ENCODE results near the gene CHTOP. TPM values are rescaled to one million over a fixed set of nuclear protein-coding genes. Genes with fewer than 3 reads are reported as not detected.

Gene CHTOP
- total and polyA plus RNA-seq, 2 of the 13 experiments (the other 11 are each of a cell fraction or from before 2014, with no cell fraction given) = 38.0 to 51.9 TPM

GRCh38 chr1:153680120-153680403 is 46.2 kb downstream of the CHTOP start:
- no peaks in the 10 kb centered on the region for H3K36me3 ChIP-seq (replicated peaks in 1 of 2; ENCODE audit: control insufficient read depth in 1 of 2, insufficient read depth in 2 of 2, low read length in 2 of 2)
- no peaks in the 10 kb centered on the region for H3K9me3 ChIP-seq (ENCODE audit: low read length)
- no peak overlapping the region for H3K9ac ChIP-seq (ENCODE audit: insufficient read depth, low read depth, low read length)
- H3K4me2 ChIP-seq (ENCODE audit: low read depth, low read length) = no peak overlapping the region
- ChIA-PET CTCF (ENCODE audit: low intra/inter-chr PET ratio, low total read pairs) (no interaction called here), POLR2A (interaction anchor here (1.1 kb wide), 1 partner anchor 9 kb away, joined by 4 read pairs; no protein-coding TSS in a partner anchor)
- 52% methylated on average over 10 of the region's 10 CpGs for WGBS (ENCODE audit: low lambda C conversion rate)
- intact Hi-C loops (cut with micrococcal nuclease; ENCODE audit: unreplicated experiment) = no loop called here
- no peak for FAIRE-seq
- in situ Hi-C loops (cut with HindIII; ENCODE audit: extremely low pct_ligation_motif_present, low pct_unique_long_range_greater_than_20kb) = loop anchor here (10.0 kb wide), 1 partner anchor 305 kb away; the partner anchor contains the start of gene RAB13
- no peaks in the 10 kb centered on the region for H3K79me2 ChIP-seq (ENCODE audit: insufficient read depth, low read length)
- TF ChIP-seq TEAD2 (CRISPR knock-in tag; IDR thresholded peaks at IDR 0.05) = no peak
- TF ChIP-seq ZNF17 (CRISPR knock-in tag; IDR thresholded peaks at IDR 0.05) = no peak
- no peak overlapping the region; a peak in 1 of 6 replicates for H3K4me3 ChIP-seq (replicated peaks in 1 of 3; ENCODE audit: insufficient read depth in 1 of 3, low read depth in 2 of 3, low read length in 3 of 3)
- no peak overlapping the region for H3K27ac ChIP-seq (ENCODE audit: extremely low read length, insufficient read depth, low read length)
- no peak for ATAC-seq
- H3K4me1 ChIP-seq (ENCODE audit: insufficient read depth, low read length) = peaks cover 25% of the 10 kb centered on the region
- no peak for DNase-seq (ENCODE audit: low spot score)
- H3K27me3 ChIP-seq (ENCODE audit: control insufficient read depth in 1 of 2, insufficient read depth in 2 of 2, low read length in 2 of 2) = peaks cover 23 to 68% of the 10 kb centered on the region in 2 experiments
- BruUV-seq (replicated peaks) = no TSS peak
- H4K20me1 ChIP-seq (ENCODE audit: insufficient read depth, low read length) = no peaks in the 10 kb centered on the region
- no peak overlapping the region for H2AFZ ChIP-seq (ENCODE audit: low read length)

- BruUV-seq (replicated peaks) = no TSS peak
- Histone ChIP-seq H3K9me3 (ENCODE audit: low read length) (no peaks in the 10 kb centered on the region), H3K79me2 (ENCODE audit: insufficient read depth, low read length) (no peaks in the 10 kb centered on the region), H3K4me2 (ENCODE audit: low read depth, low read length) (no peak overlapping the region), H3K4me1 (ENCODE audit: insufficient read depth, low read length) (peaks cover 30% of the 10 kb centered on the region), H4K20me1 (ENCODE audit: insufficient read depth, low read length) (no peaks in the 10 kb centered on the region), H3K36me3 (replicated peaks in 1 of 2; ENCODE audit: control insufficient read depth in 1 of 2, insufficient read depth in 2 of 2, low read length in 2 of 2) (no peaks in the 10 kb centered on the region), H3K4me3 (replicated peaks in 1 of 3; ENCODE audit: insufficient read depth in 1 of 3, low read depth in 2 of 3, low read length in 3 of 3) (no peak overlapping the region), H2AFZ (ENCODE audit: low read length) (no peak overlapping the region), H3K27me3 (ENCODE audit: control insufficient read depth in 1 of 2, insufficient read depth in 2 of 2, low read length in 2 of 2) (peaks cover 29 to 88% of the 10 kb centered on the region in 2 experiments), H3K27ac (ENCODE audit: extremely low read length, insufficient read depth, low read length) (no peak overlapping the region), H3K9ac (ENCODE audit: insufficient read depth, low read depth, low read length) (no peak overlapping the region)
- 28% methylated on average over 7 of the region's 7 CpGs for WGBS (ENCODE audit: low lambda C conversion rate)
- in situ Hi-C loops (cut with HindIII; ENCODE audit: extremely low pct_ligation_motif_present, low pct_unique_long_range_greater_than_20kb) = loop anchor here (10.0 kb wide), 1 partner anchor 302 kb away; the partner anchor contains the start of gene RAB13
- intact Hi-C loops (cut with micrococcal nuclease; ENCODE audit: unreplicated experiment) = no loop called here
- POLR2A ChIA-PET = no interaction called here
- ATAC-seq (no peak), FAIRE-seq (no peak), DNase-seq (ENCODE audit: low spot score) (no peak)
- CTCF ChIA-PET (ENCODE audit: low intra/inter-chr PET ratio, low total read pairs) = no interaction called here
- TF ChIP-seq ZNF800 (CRISPR knock-in tag; IDR thresholded peaks at IDR 0.05) (no peak), ZNF367 (CRISPR knock-in tag; IDR thresholded peaks at IDR 0.05; ENCODE audit: borderline replicate concordance) (no peak), ZNF737 (CRISPR knock-in tag; IDR thresholded peaks at IDR 0.05; ENCODE audit: borderline replicate concordance) (no peak), ZNF460 (CRISPR knock-in tag; IDR thresholded peaks at IDR 0.05; ENCODE audit: borderline replicate concordance) (no peak), TMF1 (CRISPR knock-in tag; IDR thresholded peaks at IDR 0.05; ENCODE audit: low read depth) (no peak), PHF5A (CRISPR knock-in tag; IDR thresholded peaks at IDR 0.05; ENCODE audit: low read depth, unreplicated experiment) (no peak), ZNF839 (CRISPR knock-in tag; IDR thresholded peaks at IDR 0.05; ENCODE audit: borderline replicate concordance) (no peak), ZNF598 (CRISPR knock-in tag; IDR thresholded peaks at IDR 0.05; ENCODE audit: borderline replicate concordance) (no peak), ZFP82 (CRISPR knock-in tag; IDR thresholded peaks at IDR 0.05; ENCODE audit: borderline replicate concordance) (no peak), TBX3 (IDR thresholded peaks at IDR 0.05; ENCODE audit: borderline replicate concordance) (no peak)
These were observed 48.9 kb downstream of the CHTOP start for GRCh38 chr1:153682730-153683129.

All from HepG2 (cell line).